ENCODE measurements around the gene GRWD1. TPM values are rescaled to one million over a fixed set of nuclear protein-coding genes. Genes with fewer than 3 reads are reported as not detected.

Gene GRWD1
- total RNA-seq, 4 donors from 2014 or later, result 33.0 to 43.9 (median 34.6) TPM

DNA sequence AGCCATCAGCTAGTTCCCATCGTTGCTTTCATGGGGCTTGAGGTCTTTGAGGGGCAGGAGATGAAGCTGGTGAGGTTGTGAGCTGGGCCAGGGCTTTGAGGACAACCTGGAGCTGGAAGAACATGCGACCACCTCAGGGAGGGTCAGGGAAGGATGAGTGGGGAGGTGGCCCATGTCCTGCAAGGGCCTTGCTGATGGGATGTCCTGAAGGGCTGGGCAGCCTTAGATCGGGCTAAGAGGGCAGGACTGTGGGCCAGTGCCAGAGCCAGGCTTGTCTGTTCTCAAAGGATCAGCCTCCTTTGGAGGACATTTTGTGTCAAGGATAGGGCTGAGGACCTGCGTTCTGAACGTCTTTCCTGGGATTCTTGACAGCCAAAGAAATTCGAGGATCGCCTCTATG is 33.9 kb downstream of the GRWD1 start:
- no peaks in the 10 kb centered on the region for H3K9me3 ChIP-seq
- 79 to 85% methylated on average over 3 to 7 of the region's 7 CpGs for WGBS, 2 donors
- H3K36me3 ChIP-seq, result peaks cover 19 to 47% (median 26%) of the 10 kb centered on the region in 3 donors
- peaks cover 15 to 32% (median 26%) of the 10 kb centered on the region in 3 donors for H3K4me1 ChIP-seq
- intact Hi-C loops (cut with DNase I), result no loop called here
- no peak for TF ChIP-seq POLR2A (IDR thresholded peaks at IDR 0.05)
- TF ChIP-seq, protein P1, sequence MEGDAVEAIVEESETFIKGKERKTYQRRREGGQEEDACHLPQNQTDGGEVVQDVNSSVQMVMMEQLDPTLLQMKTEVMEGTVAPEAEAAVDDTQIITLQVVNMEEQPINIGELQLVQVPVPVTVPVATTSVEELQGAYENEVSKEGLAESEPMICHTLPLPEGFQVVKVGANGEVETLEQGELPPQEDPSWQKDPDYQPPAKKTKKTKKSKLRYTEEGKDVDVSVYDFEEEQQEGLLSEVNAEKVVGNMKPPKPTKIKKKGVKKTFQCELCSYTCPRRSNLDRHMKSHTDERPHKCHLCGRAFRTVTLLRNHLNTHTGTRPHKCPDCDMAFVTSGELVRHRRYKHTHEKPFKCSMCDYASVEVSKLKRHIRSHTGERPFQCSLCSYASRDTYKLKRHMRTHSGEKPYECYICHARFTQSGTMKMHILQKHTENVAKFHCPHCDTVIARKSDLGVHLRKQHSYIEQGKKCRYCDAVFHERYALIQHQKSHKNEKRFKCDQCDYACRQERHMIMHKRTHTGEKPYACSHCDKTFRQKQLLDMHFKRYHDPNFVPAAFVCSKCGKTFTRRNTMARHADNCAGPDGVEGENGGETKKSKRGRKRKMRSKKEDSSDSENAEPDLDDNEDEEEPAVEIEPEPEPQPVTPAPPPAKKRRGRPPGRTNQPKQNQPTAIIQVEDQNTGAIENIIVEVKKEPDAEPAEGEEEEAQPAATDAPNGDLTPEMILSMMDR (IDR thresholded peaks at IDR 0.05), result no peak
- DNase-seq, result no peak
- H3K27me3 ChIP-seq, result no peaks in the 10 kb centered on the region
- peak overlapping the region in 3 of 4 donors; percentile 54 to 70 (median 66) for H3K4me3 ChIP-seq
- peak overlapping the region; percentile 68 to 93 (median 90) for H3K27ac ChIP-seq

DNA sequence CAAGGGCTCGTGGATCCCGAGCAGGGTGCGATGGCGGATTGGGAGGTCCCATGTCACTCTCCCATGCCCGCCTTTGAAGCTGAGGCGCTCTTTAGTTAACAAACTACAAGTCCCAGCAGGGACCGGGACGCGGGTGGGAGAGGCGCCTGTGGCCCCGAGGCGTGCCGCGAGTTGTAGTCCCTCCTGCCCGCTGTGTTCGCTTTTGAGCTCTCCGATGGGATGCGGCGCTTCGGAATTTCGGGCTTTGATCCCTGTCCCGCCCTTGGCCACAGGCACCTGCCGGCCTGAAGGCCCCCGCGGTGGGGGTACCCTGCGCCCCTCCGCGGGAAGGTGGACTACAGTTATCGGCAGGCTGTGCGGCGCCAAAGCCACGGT is 34.4 kb downstream of the GRWD1 start:
- Histone ChIP-seq H3K27ac (peak overlapping the region; percentile 68 to 93 (median 90)), H3K27me3 (no peaks in the 10 kb centered on the region), H3K9me3 (no peaks in the 10 kb centered on the region), H3K4me3 (peak overlapping the region; percentile 25 to 70 (median 60)), H3K36me3 (peaks cover 14 to 45% (median 21%) of the 10 kb centered on the region in 3 donors), H3K4me1 (peaks cover 15 to 32% (median 26%) of the 10 kb centered on the region in 3 donors)
- 7% methylated on average over 9 of the region's 32 CpGs; no CpG with 5 or more reads in 1 of the 2 donors for WGBS, 2 donors
- TF ChIP-seq, protein P1 (IDR thresholded peaks at IDR 0.05), result no peak
- TF ChIP-seq POLR2A (IDR thresholded peaks at IDR 0.05), result peak in 1 of 4 donors; percentile 19
- intact Hi-C loops (cut with DNase I), result no loop called here
- DNase-seq, result no peak

GRCh38 chr19:48480558-48481500 is 35.0 kb downstream of the GRWD1 start:
- WGBS, 2 donors, result 24 to 45% methylated on average over 11 to 24 of the region's 52 CpGs
- Histone ChIP-seq H3K4me1 (peaks cover 15 to 32% (median 26%) of the 10 kb centered on the region in 3 donors), H3K4me3 (peak overlapping the region; percentile 25 to 70 (median 60)), H3K36me3 (peaks cover 7 to 40% (median 15%) of the 10 kb centered on the region in 3 donors), H3K27me3 (no peaks in the 10 kb centered on the region), H3K27ac (peak overlapping the region; percentile 68 to 93 (median 90)), H3K9me3 (no peaks in the 10 kb centered on the region)
- no peak for DNase-seq
- intact Hi-C loops (cut with DNase I), result no loop called here
- TF ChIP-seq, protein P1 (IDR thresholded peaks at IDR 0.05), result no peak
- TF ChIP-seq POLR2A (IDR thresholded peaks at IDR 0.05), result no peak

- TF ChIP-seq POLR2A (IDR thresholded peaks at IDR 0.05), result no peak
- TF ChIP-seq, protein P1 (IDR thresholded peaks at IDR 0.05), result no peak
- peaks cover 5 to 28% (median 13%) of the 10 kb centered on the region in 3 donors for H3K36me3 ChIP-seq
- intact Hi-C loops (cut with DNase I), result no loop called here
- H3K4me3 ChIP-seq, result no peak overlapping the region
- 54 to 66% methylated on average over 6 to 7 of the region's 7 CpGs for WGBS, 2 donors
- H3K27ac ChIP-seq, result peak overlapping the region in 1 of 4 donors; percentile 93
- DNase-seq, result no peak
- H3K4me1 ChIP-seq, result peaks cover 15 to 41% (median 27%) of the 10 kb centered on the region in 3 donors
- H3K27me3 ChIP-seq, result no peaks in the 10 kb centered on the region
- no peaks in the 10 kb centered on the region for H3K9me3 ChIP-seq
Observed at GRCh38 chr19:48481846-48482639, 36.3 kb downstream of the GRWD1 start.
